WTC11 (cell line): Measurements from ENCODE around the gene LGALS1. TPM values are rescaled to one million over a fixed set of nuclear protein-coding genes. Genes with fewer than 3 reads are reported as not detected.
A peak's percentile ranks its signal among the peaks of the same experiment; 100 is the strongest.

Experiments used
- ATAC-seq: fragments of 200-7000 bp; cut with Tn5 transposase; 2 replicates; pipeline ENCODE4 v1.10.0; 2021; ENCODE audit warnings: mild to moderate bottlenecking, moderate library complexity
- CTCF ChIA-PET: fragments of 300-600 bp; sonication (Branson Sonifier 250); formaldehyde crosslinking; loops from one replicate; lab custom pipeline; 2021; ENCODE audit warnings: antibody characterized with exemption; lab: Charles Lee
- POLR2A ChIA-PET: fragments of 350-600 bp; sonication (Branson Sonifier 250); formaldehyde crosslinking; loops from one replicate; lab custom pipeline; 2021; ENCODE audit warnings: antibody characterized with exemption; lab: Charles Lee
- DNase-seq: peaks from one replicate; pipeline ENCODE4 v3.0.0; 2021; ENCODE audit warnings: low spot score
- H3K27ac Mint-ChIP-seq: 2 replicates; pipeline ENCODE4 v1.8.0; 2021; ENCODE audit warnings: mixed read lengths
- H3K27me3 Mint-ChIP-seq: 2 replicates; pipeline ENCODE4 v1.8.0; 2021; ENCODE audit warnings: low read depth, mild to moderate bottlenecking, moderate library complexity, mixed read lengths
- H3K36me3 Mint-ChIP-seq: 2 replicates; pipeline ENCODE4 v1.8.0; 2021; ENCODE audit warnings: mixed read lengths
- H3K4me1 Mint-ChIP-seq: 2 replicates; pipeline ENCODE4 v1.8.0; 2022; ENCODE audit warnings: mixed read lengths
- H3K4me3 Mint-ChIP-seq: 2 replicates; pipeline ENCODE4 v1.8.0; 2021; ENCODE audit warnings: mild to moderate bottlenecking, moderate library complexity, mixed read lengths
- H3K9me3 Mint-ChIP-seq: 2 replicates; pipeline ENCODE4 v1.8.0; 2021; ENCODE audit warnings: mixed read lengths
- CREB1 ChIP-seq: sonication (generic); formaldehyde crosslinking; IDR thresholded peaks from 2 replicates; pipeline ENCODE4 v1.8.0; 2023; ENCODE audit warnings: mild to moderate bottlenecking, missing genetic modification reagents
- CREM ChIP-seq: sonication (generic); formaldehyde crosslinking; IDR thresholded peaks from 2 replicates; pipeline ENCODE4 v1.8.1; 2022; ENCODE audit warnings: mild to moderate bottlenecking, missing genetic modification reagents, moderate library complexity
- EMX1 ChIP-seq: fragments of 250-450 bp; sonication (Bioruptor Pico); IDR thresholded peaks from 2 replicates; pipeline ENCODE4 v1.8.0; 2021; ENCODE audit warnings: mild to moderate bottlenecking
- ERG ChIP-seq: fragments of 250-450 bp; sonication (Bioruptor Pico); IDR thresholded peaks from 2 replicates; pipeline ENCODE4 v1.8.0; 2021; ENCODE audit warnings: mild to moderate bottlenecking
- FOXP1 ChIP-seq: sonication (generic); formaldehyde crosslinking; IDR thresholded peaks from 2 replicates; pipeline ENCODE4 v1.8.0; 2022; ENCODE audit warnings: missing genetic modification reagents, mild to moderate bottlenecking, moderate library complexity, borderline replicate concordance
- GTF2I ChIP-seq: fragments of 250-450 bp; sonication (Bioruptor Pico); conservative IDR thresholded peaks from 2 replicates; pipeline ENCODE4 v1.4.0; 2021; ENCODE audit warnings: mild to moderate bottlenecking
- HMGA2 ChIP-seq: fragments of 250-450 bp; sonication (Bioruptor Pico); IDR thresholded peaks from 2 replicates; pipeline ENCODE4 v1.4.0; 2021; ENCODE audit warnings: mild to moderate bottlenecking, moderate library complexity
- HMGXB4 ChIP-seq: sonication (generic); formaldehyde crosslinking; IDR thresholded peaks from 2 replicates; pipeline ENCODE4 v1.8.1; 2023; ENCODE audit warnings: mild to moderate bottlenecking, moderate library complexity, missing genetic modification reagents
- JUN ChIP-seq: sonication (generic); formaldehyde crosslinking; IDR thresholded peaks from 2 replicates; pipeline ENCODE4 v1.8.0; 2023; ENCODE audit warnings: mild to moderate bottlenecking, missing genetic modification reagents
- MYBL2 ChIP-seq: sonication (generic); formaldehyde crosslinking; IDR thresholded peaks from 2 replicates; pipeline ENCODE4 v1.8.1; 2023; ENCODE audit warnings: mild to moderate bottlenecking, moderate library complexity, missing genetic modification reagents
- NFATC4 ChIP-seq: fragments of 250-450 bp; sonication (Bioruptor Pico); IDR thresholded peaks from 2 replicates; pipeline ENCODE4 v1.9.0; 2021; ENCODE audit warnings: mild to moderate bottlenecking
- NFE2L1 ChIP-seq: sonication (generic); formaldehyde crosslinking; IDR thresholded peaks from 2 replicates; pipeline ENCODE4 v1.8.1; 2023; ENCODE audit warnings: missing genetic modification reagents
- NR1H2 ChIP-seq: sonication (generic); formaldehyde crosslinking; IDR thresholded peaks from 2 replicates; pipeline ENCODE4 v1.9.0; 2021; ENCODE audit warnings: mild to moderate bottlenecking, moderate library complexity, missing genetic modification reagents
- SMAD3 ChIP-seq: sonication (generic); formaldehyde crosslinking; IDR thresholded peaks from 2 replicates; pipeline ENCODE4 v1.8.0; 2022; ENCODE audit warnings: missing genetic modification reagents, mild to moderate bottlenecking, borderline replicate concordance
- SOX15 ChIP-seq: fragments of 250-450 bp; sonication (Bioruptor Pico); IDR thresholded peaks from 2 replicates; pipeline ENCODE4 v1.9.0; 2021; ENCODE audit warnings: mild to moderate bottlenecking
- SP1 ChIP-seq: sonication (generic); formaldehyde crosslinking; conservative IDR thresholded peaks from 2 replicates; pipeline ENCODE4 v1.8.1; 2022; ENCODE audit warnings: missing genetic modification reagents
- STAT6 ChIP-seq: sonication (generic); formaldehyde crosslinking; conservative IDR thresholded peaks from 2 replicates; pipeline ENCODE4 v1.8.1; 2023; ENCODE audit warnings: mild to moderate bottlenecking, low read depth, missing genetic modification reagents, moderate library complexity
- TCF7 ChIP-seq: sonication (generic); formaldehyde crosslinking; IDR thresholded peaks from 2 replicates; pipeline ENCODE4 v1.8.0; 2022; ENCODE audit warnings: mild to moderate bottlenecking, low read depth, missing genetic modification reagents, moderate library complexity
- USF1 ChIP-seq: sonication (generic); formaldehyde crosslinking; IDR thresholded peaks from 2 replicates; pipeline ENCODE4 v1.8.0; 2022; ENCODE audit warnings: mild to moderate bottlenecking, missing genetic modification reagents
- ZBTB21 ChIP-seq: sonication (generic); formaldehyde crosslinking; IDR thresholded peaks from 2 replicates; pipeline ENCODE4 v1.8.1; 2023; ENCODE audit warnings: mild to moderate bottlenecking, missing genetic modification reagents, borderline replicate concordance
- ZNF121 ChIP-seq: sonication (generic); formaldehyde crosslinking; IDR thresholded peaks from 2 replicates; pipeline ENCODE4 v1.8.0; 2023; ENCODE audit warnings: missing genetic modification reagents
- ZNF138 ChIP-seq: sonication (generic); formaldehyde crosslinking; conservative IDR thresholded peaks from 2 replicates; pipeline ENCODE4 v1.8.1; 2022; ENCODE audit warnings: mild to moderate bottlenecking, moderate library complexity, missing genetic modification reagents
- ZNF232 ChIP-seq: sonication (generic); formaldehyde crosslinking; IDR thresholded peaks from 2 replicates; pipeline ENCODE4 v1.8.0; 2022; ENCODE audit warnings: mild to moderate bottlenecking, missing genetic modification reagents
- ZNF423 ChIP-seq: fragments of 250-450 bp; sonication (Bioruptor Pico); IDR thresholded peaks from 2 replicates; pipeline ENCODE4 v2.1.2; 2022; ENCODE audit warnings: mild to moderate bottlenecking, moderate library complexity
- total RNA-seq: library from RNA; stranded (reverse); gene quantifications from 3 replicates; pipeline ENCODE4 v1.2.3, GENCODE V29; 2021
- TF ChIP-seq, protein P1 (sequence below): fragments of 250-450 bp; sonication (Bioruptor Pico); IDR thresholded peaks from 2 replicates; pipeline ENCODE4 v1.9.0; 2021; ENCODE audit warnings: mild to moderate bottlenecking
- TF ChIP-seq, protein P2 (sequence below): sonication (generic); formaldehyde crosslinking; IDR thresholded peaks from 2 replicates; pipeline ENCODE4 v1.8.1; 2023; ENCODE audit warnings: mild to moderate bottlenecking, missing genetic modification reagents, moderate library complexity
- TF ChIP-seq, protein P3 (sequence below): fragments of 250-450 bp; sonication (Bioruptor Pico); IDR thresholded peaks from 2 replicates; pipeline ENCODE4 v2.1.2; 2022; ENCODE audit warnings: mild to moderate bottlenecking, moderate library complexity

The LGALS1 gene
- total RNA-seq, 1 experiment from 2014 or later = 17.3 TPM

- Mint-ChIP-seq H3K27ac (no peak overlapping the region), H3K9me3 (no peaks in the 10 kb centered on the region), H3K4me1 (peaks cover 11% of the 10 kb centered on the region), H3K36me3 (peaks cover 32% of the 10 kb centered on the region), H3K27me3 (no peaks in the 10 kb centered on the region), H3K4me3 (peak overlapping the region; percentile 96)
- TF ChIP-seq ZNF423 (CRISPR knock-in tag) = peak; percentile 4; the same call in 1 of the 2 replicates
- no peak for TF ChIP-seq ZNF138 (CRISPR knock-in tag)
- peak; percentile 77 for TF ChIP-seq ZNF121 (CRISPR knock-in tag)
- TF ChIP-seq EMX1 (CRISPR knock-in tag) = no peak
- TF ChIP-seq TCF7 (CRISPR knock-in tag) = no peak
- TF ChIP-seq STAT6 (CRISPR knock-in tag) = peak; percentile 76; the same call in 1 of the 2 replicates
- TF ChIP-seq, protein P1, sequence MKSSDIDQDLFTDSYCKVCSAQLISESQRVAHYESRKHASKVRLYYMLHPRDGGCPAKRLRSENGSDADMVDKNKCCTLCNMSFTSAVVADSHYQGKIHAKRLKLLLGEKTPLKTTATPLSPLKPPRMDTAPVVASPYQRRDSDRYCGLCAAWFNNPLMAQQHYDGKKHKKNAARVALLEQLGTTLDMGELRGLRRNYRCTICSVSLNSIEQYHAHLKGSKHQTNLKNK (CRISPR knock-in tag) = no peak
- TF ChIP-seq GTF2I (CRISPR knock-in tag) = no peak
- peak; percentile 38; the same call in 1 of the 2 replicates for TF ChIP-seq ZBTB21 (CRISPR knock-in tag)
- TF ChIP-seq HMGXB4 (CRISPR knock-in tag) = 0 out of 2 replicates have a peak, but pooled peaks have one; percentile 44
- TF ChIP-seq ZNF232 (CRISPR knock-in tag) = no peak
- 0 out of 2 replicates have a peak, but pooled peaks have one; percentile 34 for TF ChIP-seq FOXP1 (CRISPR knock-in tag)
- no peak for TF ChIP-seq CREB1 (CRISPR knock-in tag)
- TF ChIP-seq, protein P2, sequence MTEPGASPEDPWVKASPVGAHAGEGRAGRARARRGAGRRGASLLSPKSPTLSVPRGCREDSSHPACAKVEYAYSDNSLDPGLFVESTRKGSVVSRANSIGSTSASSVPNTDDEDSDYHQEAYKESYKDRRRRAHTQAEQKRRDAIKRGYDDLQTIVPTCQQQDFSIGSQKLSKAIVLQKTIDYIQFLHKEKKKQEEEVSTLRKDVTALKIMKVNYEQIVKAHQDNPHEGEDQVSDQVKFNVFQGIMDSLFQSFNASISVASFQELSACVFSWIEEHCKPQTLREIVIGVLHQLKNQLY = no peak
- ChIA-PET POLR2A (interaction anchor here (0.6 to 1.7 kb wide), 4 partner anchors 32 to 123 kb away, joined by 3 to 6 read pairs (median 4); partner anchors contain the start of gene GGA1), CTCF (interaction anchor here (0.5 to 4.2 kb wide), 19 partner anchors 12 to 225 kb away, joined by 3 to 29 read pairs (median 4); partner anchors contain the start of genes GGA1 and NOL12)
- peak; percentile 49 for DNase-seq
- ATAC-seq = peak; percentile 1; the same call in 1 of the 2 replicates
Measured at GRCh38 chr22:37697538-37697835, 22.1 kb downstream of the LGALS1 start.

DNA sequence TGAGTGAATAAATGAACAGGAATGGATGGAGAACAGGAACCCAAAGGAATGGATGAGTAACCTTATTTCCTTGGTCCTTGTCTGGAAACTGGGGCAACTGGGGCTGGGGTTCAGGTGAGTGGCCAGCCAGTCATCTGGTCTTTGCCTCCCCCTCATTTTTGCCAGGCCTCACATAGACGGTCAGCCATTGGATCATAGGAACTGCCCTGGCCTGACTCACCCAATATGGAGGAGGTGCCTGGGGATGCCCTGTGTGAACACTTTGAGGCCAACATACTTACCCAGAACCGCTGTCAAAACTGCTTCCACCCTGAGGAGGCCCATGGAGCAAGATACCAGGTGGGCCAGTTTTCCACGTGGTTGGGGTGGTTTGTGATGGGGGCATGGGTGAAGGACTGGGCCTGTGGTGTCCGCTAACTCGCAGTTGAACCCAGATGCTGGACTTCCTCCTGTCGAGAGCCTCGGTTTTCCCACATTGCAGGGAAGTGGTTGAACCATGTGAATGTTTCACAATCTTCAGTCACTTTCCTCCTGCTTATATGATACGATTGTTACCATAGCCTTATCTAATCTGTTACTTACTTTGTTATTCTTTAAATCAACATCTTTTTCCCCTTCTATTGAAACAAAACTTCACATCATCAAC is 25.8 kb downstream of the LGALS1 start:
- ChIA-PET POLR2A (no interaction called here), CTCF (no interaction called here)
- H3K27ac Mint-ChIP-seq = no peak overlapping the region
- no peak for DNase-seq
- no peak for ATAC-seq
- peaks cover 5% of the 10 kb centered on the region for H3K4me1 Mint-ChIP-seq
- H3K27me3 Mint-ChIP-seq = no peaks in the 10 kb centered on the region
- peaks cover 56% of the 10 kb centered on the region for H3K36me3 Mint-ChIP-seq
- no peak overlapping the region for H3K4me3 Mint-ChIP-seq
- no peaks in the 10 kb centered on the region for H3K9me3 Mint-ChIP-seq
- no peak for TF ChIP-seq NR1H2 (CRISPR knock-in tag)
- no peak for TF ChIP-seq NFATC4
- no peak for TF ChIP-seq USF1 (CRISPR knock-in tag)
- no peak for TF ChIP-seq SP1
- no peak for TF ChIP-seq HMGA2 (CRISPR knock-in tag)
- no peak for TF ChIP-seq SMAD3 (CRISPR knock-in tag)
- no peak for TF ChIP-seq ZNF121 (CRISPR knock-in tag)
- TF ChIP-seq SOX15 (CRISPR knock-in tag) = no peak
- TF ChIP-seq MYBL2 (CRISPR knock-in tag) = no peak
- no peak for TF ChIP-seq NFE2L1 (CRISPR knock-in tag)
- no peak for TF ChIP-seq JUN (CRISPR knock-in tag)
- TF ChIP-seq CREM (CRISPR knock-in tag) = no peak
- TF ChIP-seq, protein P3, sequence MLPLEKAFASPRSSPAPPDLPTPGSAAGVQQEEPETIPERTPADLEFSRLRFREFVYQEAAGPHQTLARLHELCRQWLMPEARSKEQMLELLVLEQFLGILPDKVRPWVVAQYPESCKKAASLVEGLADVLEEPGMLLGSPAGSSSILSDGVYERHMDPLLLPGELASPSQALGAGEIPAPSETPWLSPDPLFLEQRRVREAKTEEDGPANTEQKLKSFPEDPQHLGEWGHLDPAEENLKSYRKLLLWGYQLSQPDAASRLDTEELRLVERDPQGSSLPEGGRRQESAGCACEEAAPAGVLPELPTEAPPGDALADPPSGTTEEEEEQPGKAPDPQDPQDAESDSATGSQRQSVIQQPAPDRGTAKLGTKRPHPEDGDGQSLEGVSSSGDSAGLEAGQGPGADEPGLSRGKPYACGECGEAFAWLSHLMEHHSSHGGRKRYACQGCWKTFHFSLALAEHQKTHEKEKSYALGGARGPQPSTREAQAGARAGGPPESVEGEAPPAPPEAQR (CRISPR knock-in tag) = no peak
- no peak for TF ChIP-seq ZBTB21 (CRISPR knock-in tag)
- no peak for TF ChIP-seq ERG (CRISPR knock-in tag)
